HG03354 (cell line): ENCODE measurements around the gene TBC1D2B.

Experiments used
- ATAC-seq: cut with Tn5 transposase; IDR thresholded peaks from one replicate; pipeline ENCODE4 v1.9.1; 2021; ENCODE audit warnings: mild to moderate bottlenecking; ENCODE audit not compliant: unreplicated experiment, poor library complexity, severe bottlenecking

TBC1D2B gene

GRCh38 chr15:78038585-78039247, 38.8 kb downstream of the TBC1D2B start:
- ATAC-seq, result no peak

GRCh38 chr15:78037779-78038305, 39.7 kb downstream of the TBC1D2B start:
- no peak for ATAC-seq

- ATAC-seq, result no peak
These were observed 40.2 kb downstream of the TBC1D2B start for GRCh38 chr15:78037328-78037727.

GRCh38 chr15:78035861-78036476, 41.5 kb downstream of the TBC1D2B start:
- no peak for ATAC-seq

- ATAC-seq, result peak; percentile 5
These were observed 42.2 kb downstream of the TBC1D2B start for GRCh38 chr15:78035321-78035751.

GRCh38 chr15:78034495-78035191, 42.9 kb downstream of the TBC1D2B start:
- ATAC-seq, result peak; percentile 70

- ATAC-seq, result no peak
These were observed 43.6 kb downstream of the TBC1D2B start for GRCh38 chr15:78033864-78034263.

GRCh38 chr15:78032671-78033070, 44.8 kb downstream of the TBC1D2B start:
- no peak for ATAC-seq

GRCh38 chr15:78024883-78025282, 52.6 kb downstream of the TBC1D2B start:
- ATAC-seq, result no peak

- ATAC-seq, result no peak
These were observed 53.0 kb downstream of the TBC1D2B start for GRCh38 chr15:78024519-78024870.

- ATAC-seq, result no peak
These were observed 53.5 kb downstream of the TBC1D2B start for GRCh38 chr15:78023865-78024518.

- no peak for ATAC-seq
These were observed 54.3 kb downstream of the TBC1D2B start for GRCh38 chr15:78023081-78023665.

GRCh38 chr15:78021761-78022160, 55.8 kb downstream of the TBC1D2B start:
- ATAC-seq, result no peak

GRCh38 chr15:78020007-78020406, 57.5 kb downstream of the TBC1D2B start:
- ATAC-seq, result no peak

- ATAC-seq, result no peak
These were observed 58.4 kb downstream of the TBC1D2B start for GRCh38 chr15:78018946-78019644.

GRCh38 chr15:78018445-78018844, 59.1 kb downstream of the TBC1D2B start:
- no peak for ATAC-seq

- no peak for ATAC-seq
These were observed 60.7 kb downstream of the TBC1D2B start for GRCh38 chr15:78016860-78017259.

GRCh38 chr15:78012643-78013077, 64.9 kb downstream of the TBC1D2B start:
- ATAC-seq, result no peak

- no peak for ATAC-seq
These were observed 67.4 kb downstream of the TBC1D2B start for GRCh38 chr15:78010067-78010466.
